Neural progenitor cell (in vitro differentiated cells): ENCODE measurements around the gene AHRR.

ENCODE experiments used
- EZH2 ChIP-seq: fragments of 200-600 bp; sonication (generic); IDR thresholded peaks from 2 replicates; pipeline ENCODE4 v1.6.1; 2017; ENCODE audit warnings: antibody characterized with exemption, mild to moderate bottlenecking, moderate library complexity
- EZH2phosphoT487 ChIP-seq: fragments of 200-600 bp; sonication (generic); IDR thresholded peaks from 2 replicates; pipeline ENCODE4 v1.6.1; 2017; ENCODE audit warnings: antibody characterized with exemption
- TF ChIP-seq, protein P1 (sequence below): fragments of 200-600 bp; sonication (generic); IDR thresholded peaks from 2 replicates; pipeline ENCODE4 v1.5.1; 2017; ENCODE audit warnings: antibody characterized with exemption, mild to moderate bottlenecking

DNA sequence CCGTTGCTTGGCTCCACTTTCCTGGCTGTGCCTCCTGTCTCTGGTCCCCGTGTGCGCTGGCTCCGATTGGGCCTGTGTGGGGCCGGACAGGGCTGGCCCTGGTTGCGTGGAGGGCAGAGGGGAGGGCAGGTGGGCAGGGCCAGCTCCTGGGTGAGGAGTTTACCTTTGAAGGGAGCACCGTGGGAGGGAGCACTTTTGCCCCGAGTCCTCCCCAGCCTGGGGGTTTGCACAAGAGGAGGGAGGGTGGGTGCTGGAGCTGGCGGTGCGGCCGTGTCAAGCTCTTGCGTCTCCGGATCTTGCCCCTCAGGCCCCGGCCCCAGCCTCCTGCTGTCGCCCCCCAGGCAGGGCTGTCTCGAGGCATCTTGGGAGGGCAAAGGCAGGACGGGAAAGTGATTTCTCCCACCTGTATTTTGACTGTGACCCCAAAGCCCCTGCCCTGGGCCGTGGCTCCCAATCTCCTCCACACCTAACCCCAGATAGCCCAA lies 73.2 kb downstream of the AHRR start:
- TF ChIP-seq, protein P1, sequence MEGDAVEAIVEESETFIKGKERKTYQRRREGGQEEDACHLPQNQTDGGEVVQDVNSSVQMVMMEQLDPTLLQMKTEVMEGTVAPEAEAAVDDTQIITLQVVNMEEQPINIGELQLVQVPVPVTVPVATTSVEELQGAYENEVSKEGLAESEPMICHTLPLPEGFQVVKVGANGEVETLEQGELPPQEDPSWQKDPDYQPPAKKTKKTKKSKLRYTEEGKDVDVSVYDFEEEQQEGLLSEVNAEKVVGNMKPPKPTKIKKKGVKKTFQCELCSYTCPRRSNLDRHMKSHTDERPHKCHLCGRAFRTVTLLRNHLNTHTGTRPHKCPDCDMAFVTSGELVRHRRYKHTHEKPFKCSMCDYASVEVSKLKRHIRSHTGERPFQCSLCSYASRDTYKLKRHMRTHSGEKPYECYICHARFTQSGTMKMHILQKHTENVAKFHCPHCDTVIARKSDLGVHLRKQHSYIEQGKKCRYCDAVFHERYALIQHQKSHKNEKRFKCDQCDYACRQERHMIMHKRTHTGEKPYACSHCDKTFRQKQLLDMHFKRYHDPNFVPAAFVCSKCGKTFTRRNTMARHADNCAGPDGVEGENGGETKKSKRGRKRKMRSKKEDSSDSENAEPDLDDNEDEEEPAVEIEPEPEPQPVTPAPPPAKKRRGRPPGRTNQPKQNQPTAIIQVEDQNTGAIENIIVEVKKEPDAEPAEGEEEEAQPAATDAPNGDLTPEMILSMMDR = no peak
- no peak for TF ChIP-seq EZH2
- TF ChIP-seq EZH2phosphoT487 = no peak
